Stimulated activated CD4-positive, alpha-beta T cell treated with anti-CD3 and anti-CD28 coated beads, Interleukin-2, amount 100 ng/mL, for 4 hours (primary cell): ENCODE results near the gene ABCC6.
"Not testable (repeated sequence)": the region's sequence is repeated elsewhere in the genome, so short reads cannot be mapped to it uniquely, and the experiment has no call there.

Experiments used
- DNase-seq: peaks from one replicate; pipeline ENCODE4 v3.0.0-alpha.2; 2020; ENCODE audit warnings: low read depth

ABCC6 gene

GRCh38 chr16:16223662-16224241 is 458 bp upstream of the ABCC6 start:
- not testable (repeated sequence) for DNase-seq

GRCh38 chr16:16221382-16221781 is 1.9 kb downstream of the ABCC6 start:
- not testable (repeated sequence) for DNase-seq

- not testable (repeated sequence) for DNase-seq
Observed at GRCh38 chr16:16220449-16220848, 2.8 kb downstream of the ABCC6 start.

- DNase-seq = not testable (repeated sequence)
Observed at GRCh38 chr16:16218787-16219186, 4.5 kb downstream of the ABCC6 start.

- not testable (repeated sequence) for DNase-seq
Observed at GRCh38 chr16:16218349-16218748, 4.9 kb downstream of the ABCC6 start.

- not testable (repeated sequence) for DNase-seq
Observed at GRCh38 chr16:16213863-16214293, 9.4 kb downstream of the ABCC6 start.

GRCh38 chr16:16211404-16211803 is 11.9 kb downstream of the ABCC6 start:
- DNase-seq = not testable (repeated sequence)

GRCh38 chr16:16208461-16208860 is 14.8 kb downstream of the ABCC6 start:
- not testable (repeated sequence) for DNase-seq

- DNase-seq = not testable (repeated sequence)
Observed at GRCh38 chr16:16207787-16208334, 15.4 kb downstream of the ABCC6 start.

- DNase-seq = not testable (repeated sequence)
Observed at GRCh38 chr16:16207097-16207786, 16.1 kb downstream of the ABCC6 start.

GRCh38 chr16:16205864-16206263 is 17.4 kb downstream of the ABCC6 start:
- not testable (repeated sequence) for DNase-seq

- DNase-seq = not testable (repeated sequence)
Observed at GRCh38 chr16:16204552-16204951, 18.7 kb downstream of the ABCC6 start.

- DNase-seq = not testable (repeated sequence)
Observed at GRCh38 chr16:16203494-16203893, 19.8 kb downstream of the ABCC6 start.

GRCh38 chr16:16202400-16203143 is 20.7 kb downstream of the ABCC6 start:
- not testable (repeated sequence) for DNase-seq

- DNase-seq = not testable (repeated sequence)
Observed at GRCh38 chr16:16201880-16202279, 21.4 kb downstream of the ABCC6 start.

- DNase-seq = not testable (repeated sequence)
Observed at GRCh38 chr16:16200391-16200790, 22.9 kb downstream of the ABCC6 start.

- DNase-seq = not testable (repeated sequence)
Observed at GRCh38 chr16:16199428-16199827, 23.9 kb downstream of the ABCC6 start.

- no peak for DNase-seq
Observed at GRCh38 chr16:16197966-16198365, 25.3 kb downstream of the ABCC6 start.

GRCh38 chr16:16197331-16197730 is 26.0 kb downstream of the ABCC6 start:
- DNase-seq = no peak

GRCh38 chr16:16196099-16196498 is 27.2 kb downstream of the ABCC6 start:
- DNase-seq = no peak

GRCh38 chr16:16191493-16192167 is 31.7 kb downstream of the ABCC6 start:
- DNase-seq = no peak

- DNase-seq = not testable (repeated sequence)
Observed at GRCh38 chr16:16190966-16191365, 32.3 kb downstream of the ABCC6 start.
